Measurements from ENCODE around the gene CCL7.

DNA sequence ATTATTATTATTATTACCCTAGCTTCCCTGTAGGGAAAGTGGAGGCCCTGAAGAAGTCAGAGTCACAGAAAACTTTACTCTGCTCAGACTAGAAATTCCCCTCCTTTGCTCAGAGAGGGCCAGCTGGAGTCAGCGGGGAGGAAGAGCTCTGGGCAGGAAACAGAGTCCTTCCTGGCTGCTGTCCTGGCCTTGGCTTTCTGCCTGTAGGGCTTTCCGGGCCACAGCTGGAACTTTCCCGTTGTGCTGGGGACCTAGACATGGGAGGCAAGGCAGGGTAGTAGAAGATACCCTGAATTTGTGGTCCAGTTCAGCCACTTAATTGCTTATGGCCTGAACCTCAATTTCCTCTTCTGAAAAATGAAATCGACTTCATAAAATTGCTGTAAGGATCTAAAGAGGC lies 29.0 kb upstream of the CCL7 start:
- TF ChIP-seq, protein P1, sequence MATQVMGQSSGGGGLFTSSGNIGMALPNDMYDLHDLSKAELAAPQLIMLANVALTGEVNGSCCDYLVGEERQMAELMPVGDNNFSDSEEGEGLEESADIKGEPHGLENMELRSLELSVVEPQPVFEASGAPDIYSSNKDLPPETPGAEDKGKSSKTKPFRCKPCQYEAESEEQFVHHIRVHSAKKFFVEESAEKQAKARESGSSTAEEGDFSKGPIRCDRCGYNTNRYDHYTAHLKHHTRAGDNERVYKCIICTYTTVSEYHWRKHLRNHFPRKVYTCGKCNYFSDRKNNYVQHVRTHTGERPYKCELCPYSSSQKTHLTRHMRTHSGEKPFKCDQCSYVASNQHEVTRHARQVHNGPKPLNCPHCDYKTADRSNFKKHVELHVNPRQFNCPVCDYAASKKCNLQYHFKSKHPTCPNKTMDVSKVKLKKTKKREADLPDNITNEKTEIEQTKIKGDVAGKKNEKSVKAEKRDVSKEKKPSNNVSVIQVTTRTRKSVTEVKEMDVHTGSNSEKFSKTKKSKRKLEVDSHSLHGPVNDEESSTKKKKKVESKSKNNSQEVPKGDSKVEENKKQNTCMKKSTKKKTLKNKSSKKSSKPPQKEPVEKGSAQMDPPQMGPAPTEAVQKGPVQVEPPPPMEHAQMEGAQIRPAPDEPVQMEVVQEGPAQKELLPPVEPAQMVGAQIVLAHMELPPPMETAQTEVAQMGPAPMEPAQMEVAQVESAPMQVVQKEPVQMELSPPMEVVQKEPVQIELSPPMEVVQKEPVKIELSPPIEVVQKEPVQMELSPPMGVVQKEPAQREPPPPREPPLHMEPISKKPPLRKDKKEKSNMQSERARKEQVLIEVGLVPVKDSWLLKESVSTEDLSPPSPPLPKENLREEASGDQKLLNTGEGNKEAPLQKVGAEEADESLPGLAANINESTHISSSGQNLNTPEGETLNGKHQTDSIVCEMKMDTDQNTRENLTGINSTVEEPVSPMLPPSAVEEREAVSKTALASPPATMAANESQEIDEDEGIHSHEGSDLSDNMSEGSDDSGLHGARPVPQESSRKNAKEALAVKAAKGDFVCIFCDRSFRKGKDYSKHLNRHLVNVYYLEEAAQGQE (IDR thresholded peaks at IDR 0.05; ENCODE audit: insufficient replicate concordance, low read depth) = no peak
- TF ChIP-seq, protein P2, sequence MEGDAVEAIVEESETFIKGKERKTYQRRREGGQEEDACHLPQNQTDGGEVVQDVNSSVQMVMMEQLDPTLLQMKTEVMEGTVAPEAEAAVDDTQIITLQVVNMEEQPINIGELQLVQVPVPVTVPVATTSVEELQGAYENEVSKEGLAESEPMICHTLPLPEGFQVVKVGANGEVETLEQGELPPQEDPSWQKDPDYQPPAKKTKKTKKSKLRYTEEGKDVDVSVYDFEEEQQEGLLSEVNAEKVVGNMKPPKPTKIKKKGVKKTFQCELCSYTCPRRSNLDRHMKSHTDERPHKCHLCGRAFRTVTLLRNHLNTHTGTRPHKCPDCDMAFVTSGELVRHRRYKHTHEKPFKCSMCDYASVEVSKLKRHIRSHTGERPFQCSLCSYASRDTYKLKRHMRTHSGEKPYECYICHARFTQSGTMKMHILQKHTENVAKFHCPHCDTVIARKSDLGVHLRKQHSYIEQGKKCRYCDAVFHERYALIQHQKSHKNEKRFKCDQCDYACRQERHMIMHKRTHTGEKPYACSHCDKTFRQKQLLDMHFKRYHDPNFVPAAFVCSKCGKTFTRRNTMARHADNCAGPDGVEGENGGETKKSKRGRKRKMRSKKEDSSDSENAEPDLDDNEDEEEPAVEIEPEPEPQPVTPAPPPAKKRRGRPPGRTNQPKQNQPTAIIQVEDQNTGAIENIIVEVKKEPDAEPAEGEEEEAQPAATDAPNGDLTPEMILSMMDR (IDR thresholded peaks at IDR 0.05; ENCODE audit: insufficient read depth, low read length) = no peak
- TF ChIP-seq POLR2AphosphoS5 (IDR thresholded peaks at IDR 0.05; ENCODE audit: low read depth) (peak; percentile 53), GABPA (IDR thresholded peaks at IDR 0.05; ENCODE audit: low read depth) (no peak)

Data from HL-60 (cell line).